ENCODE results near the gene RNF187. TPM values are rescaled to one million over a fixed set of nuclear protein-coding genes. Genes with fewer than 3 reads are reported as not detected.
A peak's percentile ranks its signal among the peaks of the same experiment; 100 is the strongest.

Gene RNF187
- total RNA-seq, 6 experiments from 2014 or later = 43.9 to 66.6 (median 56.3) TPM

GRCh38 chr1:228463009-228463558, 24.1 kb upstream of the RNF187 start:
- WGBS (ENCODE audit: insufficient coverage, low coverage, low lambda C conversion rate, missing lambda C conversion rate) = 36% methylated on average over 7 of the region's 7 CpGs
- H3K4me1 ChIP-seq = no peaks in the 10 kb centered on the region
- peak in 1 of 3 donors; percentile 3 for DNase-seq
- TF ChIP-seq POLR2A (IDR thresholded peaks at IDR 0.05) (no peak), CTCF (IDR thresholded peaks at IDR 0.05) (no peak)
- no peaks in the 10 kb centered on the region for H3K9me3 ChIP-seq
- no peaks in the 10 kb centered on the region for H3K36me3 ChIP-seq
- intact Hi-C loops (cut with DNase I) = no loop called here
- H3K27me3 ChIP-seq = peaks cover 5 to 20% of the 10 kb centered on the region in 2 donors
- ATAC-seq = no peak
- no peak overlapping the region for H3K4me3 ChIP-seq
- H3K27ac ChIP-seq = no peak overlapping the region

- H3K27me3 ChIP-seq = peaks cover 5 to 20% of the 10 kb centered on the region in 2 donors
- WGBS (ENCODE audit: insufficient coverage, low coverage, low lambda C conversion rate, missing lambda C conversion rate) = 5% methylated on average over 10 of the region's 56 CpGs
- no peak for TF ChIP-seq CTCF (IDR thresholded peaks at IDR 0.05)
- TF ChIP-seq POLR2A (IDR thresholded peaks at IDR 0.05) = no peak
- H3K9me3 ChIP-seq = no peaks in the 10 kb centered on the region
- no peak overlapping the region for H3K4me3 ChIP-seq
- DNase-seq (peak in 2 of 3 donors; percentile 33 to 37), ATAC-seq (peak; percentile 42 to 67 (median 52))
- no peak overlapping the region for H3K27ac ChIP-seq
- no peaks in the 10 kb centered on the region for H3K36me3 ChIP-seq
- no peaks in the 10 kb centered on the region for H3K4me1 ChIP-seq
- intact Hi-C loops (cut with DNase I) = no loop called here
Observed at GRCh38 chr1:228463559-228464455, 23.4 kb upstream of the RNF187 start.

GRCh38 chr1:228464487-228464983, 22.6 kb upstream of the RNF187 start:
- TF ChIP-seq CTCF (IDR thresholded peaks at IDR 0.05) (no peak), POLR2A (IDR thresholded peaks at IDR 0.05) (no peak)

GRCh38 chr1:228465141-228465540, 22.0 kb upstream of the RNF187 start:
- 3% methylated on average over 13 of the region's 13 CpGs for WGBS (ENCODE audit: insufficient coverage, low coverage, low lambda C conversion rate, missing lambda C conversion rate)
- Histone ChIP-seq H3K36me3 (no peaks in the 10 kb centered on the region), H3K9me3 (no peaks in the 10 kb centered on the region), H3K27me3 (peaks cover 5 to 12% of the 10 kb centered on the region in 2 donors), H3K4me3 (no peak overlapping the region), H3K27ac (no peak overlapping the region), H3K4me1 (no peaks in the 10 kb centered on the region)
- TF ChIP-seq POLR2A (IDR thresholded peaks at IDR 0.05) (no peak), CTCF (IDR thresholded peaks at IDR 0.05) (no peak)
- intact Hi-C loops (cut with DNase I) = no loop called here
- ATAC-seq = no peak
- peak in 1 of 3 donors; percentile 14 for DNase-seq

More at GRCh38 chr1:228464487-228464983, 22.6 kb upstream of the RNF187 start:
- 6% methylated on average over 20 of the region's 33 CpGs for WGBS (ENCODE audit: insufficient coverage, low coverage, low lambda C conversion rate, missing lambda C conversion rate)
- peak; percentile 56 to 70 (median 65) for ATAC-seq
- Histone ChIP-seq H3K27me3 (peaks cover 5 to 18% of the 10 kb centered on the region in 2 donors), H3K4me1 (no peaks in the 10 kb centered on the region), H3K27ac (no peak overlapping the region), H3K9me3 (no peaks in the 10 kb centered on the region), H3K4me3 (no peak overlapping the region), H3K36me3 (no peaks in the 10 kb centered on the region)
- DNase-seq = peak; percentile 42 to 58 (median 50)
- intact Hi-C loops (cut with DNase I) = no loop called here
